Neuron (in vitro differentiated cells): ENCODE measurements around the gene OR2AT4.

Source experiments
- H2AFZ ChIP-seq: one replicate; pipeline ENCODE4 v1.6.1; 2013; ENCODE audit warnings: low read depth, mild to moderate bottlenecking, inconsistent platforms, low read length, moderate library complexity
- H3K27me3 ChIP-seq: one replicate; pipeline ENCODE4 v1.6.1; 2013; ENCODE audit warnings: low read length; ENCODE audit not compliant: insufficient read depth
- H3K36me3 ChIP-seq: one replicate; pipeline ENCODE4 v1.6.1; 2013; ENCODE audit warnings: low read length; ENCODE audit not compliant: insufficient read depth
- H3K4me1 ChIP-seq: one replicate; pipeline ENCODE4 v1.6.1; 2013; ENCODE audit warnings: low read length; ENCODE audit not compliant: insufficient read depth
- H3K4me3 ChIP-seq: 2 replicates; pipeline ENCODE4 v1.5.1; 2013; ENCODE audit warnings: mild to moderate bottlenecking, low read length, moderate library complexity
- H3K9me3 ChIP-seq: one replicate; pipeline ENCODE4 v1.6.1; 2013; ENCODE audit warnings: low read length

Gene OR2AT4

DNA sequence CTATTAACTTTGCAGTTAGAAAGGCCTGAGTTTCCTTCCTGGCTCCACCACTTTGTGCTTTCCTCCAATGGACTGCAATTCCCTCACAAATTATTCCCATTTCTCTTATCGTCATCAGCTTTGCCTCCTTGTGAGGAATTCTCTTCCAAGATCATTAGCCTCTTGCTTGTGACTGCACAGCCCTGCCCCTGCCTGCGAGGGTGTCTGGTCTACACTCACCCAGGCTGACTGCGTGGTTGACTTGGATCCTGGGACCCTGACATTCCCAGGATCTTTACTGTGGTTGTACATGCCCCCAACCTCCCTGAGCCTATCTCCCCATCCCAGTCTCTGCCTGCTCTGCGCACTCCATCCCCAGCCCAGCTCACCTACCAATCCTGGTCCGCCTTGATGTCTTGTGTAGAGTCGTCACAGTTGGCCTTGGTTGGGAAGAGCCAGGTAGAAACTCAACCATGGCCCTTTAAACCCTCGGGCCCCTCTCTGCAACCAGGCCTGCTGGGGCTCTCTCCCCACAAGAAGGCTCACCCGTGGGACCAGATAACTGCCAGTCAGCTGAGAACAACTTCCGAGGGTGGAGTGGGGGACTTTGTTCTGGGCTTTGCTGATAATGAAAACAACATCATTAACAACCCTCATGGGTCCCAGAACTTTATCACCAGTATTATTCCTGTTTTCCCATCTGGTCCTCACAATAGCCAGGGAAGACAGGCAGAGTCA lies at the start of gene OR2AT4:
Gene OR2AT4 (minus strand): TSS at position 421 of the 717 bp plus-strand sequence.
- no peaks in the 10 kb centered on the region for H3K36me3 ChIP-seq
- H2AFZ ChIP-seq: no peak within 1 kb of the TSS
- H3K4me1 ChIP-seq: no peaks in the 10 kb centered on the region
- no peak within 1 kb of the TSS for H3K4me3 ChIP-seq
- H3K9me3 ChIP-seq: no peaks in the 10 kb centered on the region
- H3K27me3 ChIP-seq: no peaks in the 10 kb centered on the region

DNA sequence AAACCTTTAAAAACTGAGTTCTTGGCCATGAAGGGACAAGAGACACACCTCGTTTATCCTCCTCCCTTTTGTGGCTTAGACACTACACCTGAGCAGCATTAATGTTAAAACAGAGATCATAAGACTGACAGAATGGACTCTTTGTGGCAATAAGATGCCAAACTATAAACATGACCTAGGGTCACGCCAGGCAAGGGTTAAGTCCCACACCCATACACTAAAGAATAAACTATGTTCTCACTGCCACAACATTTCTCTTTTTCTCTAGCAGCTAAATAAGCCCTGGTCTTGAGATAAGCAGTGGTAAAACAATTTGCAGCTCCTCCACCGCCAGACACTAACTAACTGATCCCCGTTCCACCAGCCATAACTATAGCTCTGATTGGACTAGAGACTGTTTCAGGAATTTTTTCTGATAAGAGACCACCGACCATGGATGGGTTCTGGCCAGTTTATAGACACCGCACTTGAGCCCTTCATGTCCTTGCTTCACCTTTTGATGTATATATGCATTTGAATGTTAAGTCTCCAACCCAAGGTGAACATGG lies 49.4 kb upstream of the OR2AT4 start:
- H3K36me3 ChIP-seq: no peaks in the 10 kb centered on the region
- peaks cover 2% of the 10 kb centered on the region for H3K4me1 ChIP-seq
- no peak overlapping the region for H3K4me3 ChIP-seq
- H3K9me3 ChIP-seq: no peaks in the 10 kb centered on the region
- H2AFZ ChIP-seq: no peak overlapping the region
- no peaks in the 10 kb centered on the region for H3K27me3 ChIP-seq

DNA sequence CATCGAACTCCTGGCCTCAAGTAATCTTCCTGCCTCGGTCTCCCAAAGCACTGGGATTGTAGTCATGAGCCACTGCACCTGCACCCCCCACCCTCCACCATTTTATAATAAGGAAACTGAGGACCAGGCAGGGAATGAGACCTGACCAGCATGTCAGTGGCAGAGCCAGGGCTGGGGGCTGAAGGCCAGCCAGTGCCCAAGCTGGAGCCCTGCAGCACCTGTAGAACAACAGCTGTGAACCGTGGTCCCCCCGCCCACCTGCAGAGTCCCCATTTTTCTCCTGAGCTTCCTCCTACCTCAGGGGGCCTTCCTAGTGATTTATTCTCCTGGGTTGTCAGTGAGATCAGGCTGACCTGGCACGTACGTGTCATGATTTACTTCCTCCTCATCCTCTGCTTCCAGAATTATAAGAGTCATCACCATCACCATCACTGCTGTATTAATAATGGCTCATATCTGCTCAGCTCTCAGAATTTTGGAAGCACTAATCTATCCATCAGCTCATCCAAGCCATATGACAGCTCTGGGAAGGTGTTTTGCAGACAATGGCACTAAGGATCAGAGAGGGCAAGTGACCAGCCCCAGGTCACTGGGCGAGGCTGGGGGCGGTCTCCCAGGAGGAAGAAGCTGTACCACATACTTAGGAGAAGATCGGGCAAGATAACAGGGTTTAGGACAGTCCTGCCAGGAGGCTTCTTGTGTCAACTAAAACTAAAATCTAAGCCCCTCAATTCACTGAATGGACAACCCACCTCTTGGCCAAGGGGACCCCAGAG lies 48.7 kb upstream of the OR2AT4 start:
- no peaks in the 10 kb centered on the region for H3K36me3 ChIP-seq
- no peak overlapping the region for H2AFZ ChIP-seq
- H3K9me3 ChIP-seq: no peaks in the 10 kb centered on the region
- H3K4me3 ChIP-seq: no peak overlapping the region
- no peaks in the 10 kb centered on the region for H3K27me3 ChIP-seq
- peaks cover 2% of the 10 kb centered on the region for H3K4me1 ChIP-seq

DNA sequence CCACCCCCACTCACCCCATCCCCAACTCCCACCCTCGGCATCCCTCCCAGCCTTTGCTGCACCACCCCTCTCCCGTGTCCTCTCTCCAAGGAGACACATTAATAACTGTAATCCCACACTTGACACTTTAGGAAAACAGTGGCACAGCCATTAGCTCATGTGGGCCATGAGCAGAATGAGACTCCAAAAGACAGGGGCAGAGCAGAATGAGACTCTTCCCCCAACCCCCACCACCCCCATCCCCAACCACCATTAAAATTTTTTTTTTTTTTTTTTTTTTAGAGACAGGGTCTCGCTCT lies 48.0 kb upstream of the OR2AT4 start:
- Histone ChIP-seq H3K4me3 (no peak overlapping the region), H3K4me1 (peaks cover 2% of the 10 kb centered on the region), H3K36me3 (no peaks in the 10 kb centered on the region), H3K9me3 (no peaks in the 10 kb centered on the region), H3K27me3 (no peaks in the 10 kb centered on the region), H2AFZ (no peak overlapping the region)

DNA sequence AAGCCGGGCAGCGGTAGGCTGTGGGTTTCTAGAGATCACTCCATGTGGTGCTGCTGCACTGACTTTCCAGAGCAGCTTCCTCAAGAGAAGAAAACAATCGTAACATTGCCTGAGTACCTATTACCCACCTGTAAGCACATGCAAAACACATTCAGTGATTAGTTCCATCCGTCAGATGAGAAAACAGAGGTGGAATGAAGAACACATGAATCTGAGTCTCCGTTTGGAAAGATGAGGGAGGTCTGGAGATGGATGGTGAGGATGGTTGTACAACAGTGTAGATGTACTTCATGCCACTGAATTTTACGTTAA lies 46.7 kb upstream of the OR2AT4 start:
- Histone ChIP-seq H3K36me3 (no peaks in the 10 kb centered on the region), H2AFZ (no peak overlapping the region), H3K4me1 (peaks cover 2% of the 10 kb centered on the region), H3K4me3 (no peak overlapping the region), H3K27me3 (no peaks in the 10 kb centered on the region), H3K9me3 (no peaks in the 10 kb centered on the region)

DNA sequence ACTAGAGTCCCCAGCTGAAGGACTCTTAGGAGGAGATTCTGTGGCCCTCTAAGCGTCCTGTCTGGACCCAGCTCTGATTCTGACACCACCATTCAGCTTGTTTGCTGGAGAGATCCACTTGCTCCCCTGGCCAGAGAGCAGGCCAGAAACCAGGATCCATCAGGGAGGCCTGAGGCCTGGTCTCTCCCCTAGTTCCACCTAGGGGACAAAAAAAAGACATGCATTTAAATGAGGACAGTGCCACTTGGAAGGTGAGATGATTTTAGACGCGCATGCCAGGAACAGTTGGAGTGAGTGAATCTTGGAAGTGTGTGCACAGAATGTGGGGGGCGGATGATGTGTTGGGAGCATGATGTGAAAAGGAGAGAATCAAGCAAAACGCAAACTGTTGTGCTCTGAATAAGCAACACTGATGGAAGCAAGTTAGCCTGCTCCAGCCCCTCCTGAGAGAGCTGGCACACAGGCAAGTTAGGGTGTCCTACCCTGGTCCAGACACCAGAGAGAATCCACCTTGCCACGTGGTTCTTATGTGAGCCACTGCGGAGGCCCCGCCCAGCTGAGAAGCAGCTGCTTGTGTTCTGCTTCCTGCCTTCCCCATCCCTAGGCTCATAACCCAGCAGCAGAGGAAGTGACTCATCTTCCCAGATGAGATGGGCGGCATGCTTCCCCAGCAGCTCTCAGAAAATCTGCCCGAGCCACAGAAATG lies 46.2 kb upstream of the OR2AT4 start:
- Histone ChIP-seq H3K4me1 (peaks cover 2% of the 10 kb centered on the region), H3K36me3 (no peaks in the 10 kb centered on the region), H3K4me3 (no peak overlapping the region), H2AFZ (no peak overlapping the region), H3K27me3 (no peaks in the 10 kb centered on the region), H3K9me3 (no peaks in the 10 kb centered on the region)

DNA sequence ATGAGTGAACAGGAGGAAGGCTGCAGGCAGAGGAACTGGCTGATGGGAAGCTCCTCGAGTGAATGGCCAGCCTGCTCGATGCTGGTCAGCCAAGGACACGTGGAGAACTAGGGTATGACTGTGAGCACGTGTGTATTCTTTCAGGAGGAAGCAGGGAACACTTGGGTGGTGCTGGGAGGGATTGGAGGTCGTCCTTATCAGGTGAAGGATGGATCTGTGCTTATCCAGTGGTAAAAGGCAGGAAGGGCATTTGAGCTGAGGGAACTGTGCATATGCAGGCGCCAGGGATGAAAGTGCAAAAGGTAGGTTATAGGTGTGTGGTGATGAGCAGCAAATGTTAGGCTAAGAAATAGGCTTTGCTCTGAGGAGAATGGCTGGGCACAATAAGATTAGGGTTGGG lies 44.5 kb upstream of the OR2AT4 start:
- H3K4me1 ChIP-seq: peaks cover 2% of the 10 kb centered on the region
- H2AFZ ChIP-seq: no peak overlapping the region
- H3K9me3 ChIP-seq: no peaks in the 10 kb centered on the region
- no peaks in the 10 kb centered on the region for H3K27me3 ChIP-seq
- no peak overlapping the region for H3K4me3 ChIP-seq
- H3K36me3 ChIP-seq: no peaks in the 10 kb centered on the region

DNA sequence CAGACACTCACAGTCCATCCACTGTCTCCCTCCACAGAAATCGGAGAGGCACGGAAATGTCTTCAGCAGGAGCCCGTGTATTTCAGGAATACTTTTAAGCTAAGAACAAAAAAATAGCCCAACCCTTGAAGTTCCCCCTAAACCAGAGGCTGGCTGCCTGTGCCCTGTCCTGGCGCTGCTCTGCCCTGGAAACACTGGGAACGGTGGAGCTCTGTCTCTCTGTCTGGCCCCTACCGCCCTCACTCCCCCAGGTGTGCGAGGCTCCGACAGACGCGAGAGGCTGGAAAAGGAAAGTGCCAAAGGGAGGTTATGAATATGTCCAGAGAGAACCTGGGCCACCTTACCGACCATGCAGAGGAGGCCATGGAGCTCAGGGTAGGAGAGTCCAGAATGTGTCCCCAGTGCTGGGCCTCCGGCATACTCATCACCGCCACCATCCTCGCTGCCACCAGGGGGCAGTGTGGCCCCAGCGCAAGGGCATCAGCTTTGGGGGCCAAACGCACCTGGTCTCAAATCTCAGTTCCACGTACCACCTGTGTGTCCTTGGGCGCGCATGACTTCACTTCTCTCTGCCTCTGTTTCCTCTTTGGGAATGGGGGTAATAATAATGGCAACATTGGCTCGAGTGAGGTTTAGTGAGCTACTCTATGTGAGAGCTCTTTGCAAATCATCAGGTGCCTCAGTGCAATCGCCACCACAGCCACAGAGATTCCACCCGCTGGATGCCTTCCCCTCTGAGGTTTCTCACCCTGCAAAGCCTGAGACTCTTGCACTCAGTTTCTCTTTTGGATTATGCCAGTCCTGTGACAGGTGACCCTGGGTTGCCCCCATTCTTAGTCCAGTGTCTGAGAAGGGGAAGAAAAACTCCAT lies 43.8 kb upstream of the OR2AT4 start:
- Histone ChIP-seq H3K36me3 (no peaks in the 10 kb centered on the region), H2AFZ (no peak overlapping the region), H3K4me1 (peaks cover 2% of the 10 kb centered on the region), H3K4me3 (no peak overlapping the region), H3K9me3 (no peaks in the 10 kb centered on the region), H3K27me3 (no peaks in the 10 kb centered on the region)

DNA sequence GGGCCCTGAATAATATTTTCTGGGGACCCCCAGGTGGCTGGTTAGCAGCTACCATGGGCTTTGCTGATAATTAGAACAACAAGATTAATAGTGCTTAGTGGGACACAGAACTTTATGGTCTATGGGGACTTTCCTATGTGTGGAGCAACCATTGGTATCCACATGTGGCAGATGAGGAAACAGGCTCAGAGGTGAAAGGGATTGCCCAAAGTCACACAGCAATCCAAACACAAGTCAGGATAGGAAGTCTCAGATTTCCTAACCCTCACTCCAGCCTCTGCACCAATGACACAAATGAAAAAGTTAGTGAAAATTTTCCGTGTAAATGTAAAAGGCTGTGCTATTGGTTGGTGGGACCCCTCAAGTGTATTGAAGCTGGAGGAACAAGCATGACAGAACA lies 39.0 kb upstream of the OR2AT4 start:
- no peak overlapping the region for H3K4me3 ChIP-seq

DNA sequence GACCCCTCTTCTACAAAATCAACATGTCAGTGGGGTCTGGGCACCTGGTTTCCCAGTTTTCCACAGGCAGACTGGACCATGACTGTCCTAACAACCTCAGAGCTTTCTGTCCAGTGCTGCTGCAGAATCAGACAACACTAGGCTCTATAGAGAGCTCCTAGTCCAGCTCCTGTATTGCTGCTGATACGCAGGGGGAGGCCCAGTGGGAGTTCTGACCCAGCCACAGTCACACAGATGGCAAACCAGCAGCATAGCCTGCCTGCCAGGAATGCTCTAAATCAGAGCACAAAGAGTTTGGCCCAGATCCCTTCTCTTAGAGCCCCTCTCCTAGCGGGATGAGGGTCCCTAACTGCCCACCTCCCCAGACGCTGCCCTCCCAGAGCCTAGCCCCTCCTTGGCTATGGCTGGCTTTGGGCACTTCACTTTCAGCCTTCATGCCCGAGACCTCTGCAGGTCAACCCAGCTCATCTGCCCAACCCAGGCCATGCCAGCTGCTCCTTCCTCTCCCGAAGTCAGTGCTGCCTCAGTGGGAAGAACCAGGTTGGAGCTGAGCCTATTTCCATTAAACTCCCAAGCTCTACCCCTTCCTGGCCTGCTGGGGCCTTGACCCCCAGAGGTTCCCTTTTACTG lies 38.5 kb upstream of the OR2AT4 start:
- no peaks in the 10 kb centered on the region for H3K9me3 ChIP-seq
- H2AFZ ChIP-seq: no peak overlapping the region
- no peak overlapping the region for H3K4me3 ChIP-seq
- peaks cover 3% of the 10 kb centered on the region for H3K4me1 ChIP-seq
- no peaks in the 10 kb centered on the region for H3K36me3 ChIP-seq
- no peaks in the 10 kb centered on the region for H3K27me3 ChIP-seq

More for the DNA sequence above, 39.0 kb upstream of the OR2AT4 start:
- peaks cover 3% of the 10 kb centered on the region for H3K4me1 ChIP-seq
- no peaks in the 10 kb centered on the region for H3K9me3 ChIP-seq
- H2AFZ ChIP-seq: no peak overlapping the region
- no peaks in the 10 kb centered on the region for H3K27me3 ChIP-seq
- H3K36me3 ChIP-seq: no peaks in the 10 kb centered on the region

DNA sequence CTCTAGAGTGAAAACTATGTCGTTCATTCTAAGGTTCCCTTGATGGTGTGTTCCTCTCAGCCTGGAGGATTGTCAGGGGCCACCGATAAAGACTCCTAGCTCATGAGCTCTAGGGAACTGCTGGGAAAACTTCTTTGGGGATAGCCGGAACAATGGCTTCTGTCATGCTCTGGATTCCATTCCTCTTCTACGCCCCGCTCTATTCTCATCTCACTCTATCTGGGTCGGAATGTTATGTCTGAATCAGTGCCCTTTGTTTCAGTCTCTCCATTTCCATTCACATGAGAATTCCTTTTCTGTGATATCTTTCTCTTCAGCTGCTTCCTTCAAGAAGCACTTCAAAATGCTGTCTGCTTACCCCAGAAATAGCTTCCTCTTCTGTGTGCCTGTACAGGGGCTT lies 37.3 kb upstream of the OR2AT4 start:
- Histone ChIP-seq H2AFZ (no peak overlapping the region), H3K4me1 (peaks cover 3% of the 10 kb centered on the region), H3K4me3 (no peak overlapping the region), H3K9me3 (no peaks in the 10 kb centered on the region), H3K36me3 (no peaks in the 10 kb centered on the region), H3K27me3 (no peaks in the 10 kb centered on the region)

DNA sequence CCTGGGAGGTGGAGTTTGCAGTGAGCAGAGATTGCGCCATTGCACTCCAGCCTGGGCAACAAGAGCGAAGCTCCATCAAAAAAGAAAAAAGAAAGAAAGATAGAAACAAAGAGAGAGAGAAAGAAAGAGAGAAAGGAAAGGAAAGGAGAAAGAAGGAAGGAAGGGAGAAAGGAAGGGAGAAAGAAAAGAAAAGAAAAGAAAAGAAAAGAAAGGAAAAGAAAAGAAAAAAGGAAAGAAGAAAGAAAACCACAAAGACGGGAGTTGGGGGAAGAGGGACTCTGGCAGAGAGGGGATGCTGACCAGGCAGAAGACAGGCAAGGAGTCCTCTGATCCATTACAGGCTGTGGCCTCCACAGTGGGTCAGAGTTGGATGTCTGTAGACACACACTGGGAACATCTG lies 35.4 kb upstream of the OR2AT4 start:
- no peak overlapping the region for H2AFZ ChIP-seq
- no peak overlapping the region for H3K4me3 ChIP-seq
- H3K36me3 ChIP-seq: no peaks in the 10 kb centered on the region

More for the DNA sequence above, 35.4 kb upstream of the OR2AT4 start:
- H3K27me3 ChIP-seq: no peaks in the 10 kb centered on the region
- H3K4me1 ChIP-seq: peaks cover 3% of the 10 kb centered on the region
- H3K9me3 ChIP-seq: no peaks in the 10 kb centered on the region
